Neutrophil (primary cell): Measurements from ENCODE around the gene ADGRL3.

Source experiments
- H3K27ac ChIP-seq: fragments of 200-600 bp; sonication (generic); 2 replicates; pipeline ENCODE4 v1.5.1; 2016; ENCODE audit warnings: mild to moderate bottlenecking, moderate library complexity
- H3K27me3 ChIP-seq: fragments of 200-600 bp; sonication (generic); 2 replicates; pipeline ENCODE4 v1.6.0; 2016; ENCODE audit warnings: mild to moderate bottlenecking
- H3K36me3 ChIP-seq: fragments of 200-600 bp; sonication (generic); 2 replicates; pipeline ENCODE4 v1.5.1; 2017
- H3K4me1 ChIP-seq, 2 experiments: fragments of 200-600 bp in 1 of 2; sonication (generic) in 1 of 2; 1 replicate in 1 of 2; 2 replicates in 1 of 2; pipeline versions ENCODE4 v1.5.1 to v1.6.1; 2013 to 2016; ENCODE audit warnings: low read depth in 1 of 2, low read length in 1 of 2, mild to moderate bottlenecking in 1 of 2, moderate library complexity in 1 of 2; ENCODE audit not compliant: control insufficient read depth in 1 of 2, insufficient read depth in 1 of 2
- H3K4me3 ChIP-seq, 2 experiments: fragments of 200-600 bp in 1 of 2; sonication (generic) in 1 of 2; 1 replicate in 1 of 2; 2 replicates in 1 of 2; pipeline ENCODE4 v1.5.1; 2013 to 2016; ENCODE audit warnings: low read depth in 1 of 2, low read length in 1 of 2, mild to moderate bottlenecking in 1 of 2, moderate library complexity in 1 of 2
- H3K9me3 ChIP-seq: fragments of 200-600 bp; sonication (generic); 2 replicates; pipeline ENCODE4 v1.5.1; 2016
- TF ChIP-seq, protein P1 (sequence below): fragments of 200-600 bp; sonication (generic); IDR thresholded peaks from 2 replicates; pipeline ENCODE4 v1.5.1; 2016; ENCODE audit warnings: antibody characterized with exemption

The ADGRL3 gene

DNA sequence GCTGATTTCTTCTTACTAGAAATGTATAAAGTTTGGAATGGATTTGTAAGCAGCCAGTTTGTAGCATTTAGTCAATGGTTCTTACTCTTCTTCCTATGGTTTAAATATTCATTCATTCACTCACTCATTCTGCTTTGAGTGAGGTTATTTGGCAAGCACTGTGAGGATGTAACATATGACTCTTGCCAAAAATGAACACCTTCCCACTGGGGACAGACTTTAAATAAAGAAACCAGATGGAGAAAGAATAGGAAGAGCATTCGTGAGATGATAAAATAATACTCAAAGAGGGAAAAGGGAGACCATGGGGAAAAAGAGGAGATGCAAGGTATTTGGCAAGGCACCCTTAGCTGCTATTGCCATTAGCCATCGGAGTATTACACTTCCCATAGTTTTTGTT, 586.1 kb downstream of the ADGRL3 start:
- H3K9me3 ChIP-seq: no peaks in the 10 kb centered on the region
- H3K27me3 ChIP-seq: no peaks in the 10 kb centered on the region
- TF ChIP-seq, protein P1, sequence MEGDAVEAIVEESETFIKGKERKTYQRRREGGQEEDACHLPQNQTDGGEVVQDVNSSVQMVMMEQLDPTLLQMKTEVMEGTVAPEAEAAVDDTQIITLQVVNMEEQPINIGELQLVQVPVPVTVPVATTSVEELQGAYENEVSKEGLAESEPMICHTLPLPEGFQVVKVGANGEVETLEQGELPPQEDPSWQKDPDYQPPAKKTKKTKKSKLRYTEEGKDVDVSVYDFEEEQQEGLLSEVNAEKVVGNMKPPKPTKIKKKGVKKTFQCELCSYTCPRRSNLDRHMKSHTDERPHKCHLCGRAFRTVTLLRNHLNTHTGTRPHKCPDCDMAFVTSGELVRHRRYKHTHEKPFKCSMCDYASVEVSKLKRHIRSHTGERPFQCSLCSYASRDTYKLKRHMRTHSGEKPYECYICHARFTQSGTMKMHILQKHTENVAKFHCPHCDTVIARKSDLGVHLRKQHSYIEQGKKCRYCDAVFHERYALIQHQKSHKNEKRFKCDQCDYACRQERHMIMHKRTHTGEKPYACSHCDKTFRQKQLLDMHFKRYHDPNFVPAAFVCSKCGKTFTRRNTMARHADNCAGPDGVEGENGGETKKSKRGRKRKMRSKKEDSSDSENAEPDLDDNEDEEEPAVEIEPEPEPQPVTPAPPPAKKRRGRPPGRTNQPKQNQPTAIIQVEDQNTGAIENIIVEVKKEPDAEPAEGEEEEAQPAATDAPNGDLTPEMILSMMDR: no peak
- H3K4me1 ChIP-seq: no peaks in the 10 kb centered on the region
- H3K4me3 ChIP-seq: no peak overlapping the region
- no peaks in the 10 kb centered on the region for H3K36me3 ChIP-seq
- no peak overlapping the region for H3K27ac ChIP-seq

- Histone ChIP-seq H3K9me3 (no peaks in the 10 kb centered on the region), H3K27ac (no peak overlapping the region), H3K36me3 (no peaks in the 10 kb centered on the region), H3K4me1 (no peaks in the 10 kb centered on the region), H3K27me3 (no peaks in the 10 kb centered on the region), H3K4me3 (no peak overlapping the region)
- TF ChIP-seq, protein P1: no peak
Observed at GRCh38 chr4:61795998-61796397, 595.9 kb downstream of the ADGRL3 start.

- TF ChIP-seq, protein P1: no peak
- Histone ChIP-seq H3K27ac (no peak overlapping the region), H3K4me1 (no peaks in the 10 kb centered on the region), H3K4me3 (no peak overlapping the region), H3K27me3 (no peaks in the 10 kb centered on the region), H3K9me3 (no peaks in the 10 kb centered on the region), H3K36me3 (no peaks in the 10 kb centered on the region)
Observed at GRCh38 chr4:61799794-61800193, 599.7 kb downstream of the ADGRL3 start.

DNA sequence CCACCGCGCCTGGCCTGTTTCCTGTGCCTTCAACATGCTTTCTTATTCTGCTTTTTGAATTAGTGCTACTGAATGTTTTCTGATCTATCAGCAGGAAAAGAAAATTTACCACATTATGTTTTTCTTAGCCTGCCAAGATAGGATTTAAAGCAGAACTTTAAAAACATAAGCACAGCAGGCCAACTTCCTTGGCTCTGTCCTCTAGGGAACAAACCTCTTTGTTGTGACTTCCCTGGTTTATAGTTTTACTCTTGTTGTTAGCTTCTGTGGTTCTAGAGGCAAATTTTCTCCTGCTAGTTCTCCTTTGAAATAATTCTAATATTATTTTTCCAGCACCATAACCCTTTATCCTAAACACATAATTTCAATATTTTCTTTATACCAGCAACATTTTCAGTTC, 605.1 kb downstream of the ADGRL3 start:
- Histone ChIP-seq H3K27ac (no peak overlapping the region), H3K27me3 (no peaks in the 10 kb centered on the region)
- TF ChIP-seq, protein P1: no peak

DNA sequence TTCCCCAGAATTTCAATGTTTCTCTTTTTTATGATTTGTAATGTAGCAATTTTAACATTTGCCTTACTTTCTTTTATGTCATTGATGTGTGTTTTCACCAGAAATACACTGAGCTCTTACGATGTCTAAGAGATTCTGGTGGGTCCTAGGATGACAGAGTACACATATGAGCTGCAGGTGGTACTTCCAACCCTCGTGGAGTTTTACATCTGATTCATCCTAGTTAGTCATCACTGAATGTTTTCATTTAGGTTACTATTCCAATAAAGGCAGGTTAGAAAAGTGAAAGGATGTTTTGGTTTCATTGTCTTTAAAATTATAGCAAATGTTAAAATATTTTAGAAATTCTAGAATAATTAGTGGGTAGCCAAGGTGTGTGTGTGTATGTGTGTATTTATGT, 605.9 kb downstream of the ADGRL3 start:
- no peaks in the 10 kb centered on the region for H3K27me3 ChIP-seq
- no peaks in the 10 kb centered on the region for H3K36me3 ChIP-seq
- H3K4me3 ChIP-seq: no peak overlapping the region
- TF ChIP-seq, protein P1: no peak
- H3K27ac ChIP-seq: no peak overlapping the region
- H3K9me3 ChIP-seq: no peaks in the 10 kb centered on the region
- no peaks in the 10 kb centered on the region for H3K4me1 ChIP-seq

More for the DNA sequence above, 605.1 kb downstream of the ADGRL3 start:
- H3K36me3 ChIP-seq: no peaks in the 10 kb centered on the region
- H3K4me1 ChIP-seq: no peaks in the 10 kb centered on the region
- no peaks in the 10 kb centered on the region for H3K9me3 ChIP-seq
- no peak overlapping the region for H3K4me3 ChIP-seq

DNA sequence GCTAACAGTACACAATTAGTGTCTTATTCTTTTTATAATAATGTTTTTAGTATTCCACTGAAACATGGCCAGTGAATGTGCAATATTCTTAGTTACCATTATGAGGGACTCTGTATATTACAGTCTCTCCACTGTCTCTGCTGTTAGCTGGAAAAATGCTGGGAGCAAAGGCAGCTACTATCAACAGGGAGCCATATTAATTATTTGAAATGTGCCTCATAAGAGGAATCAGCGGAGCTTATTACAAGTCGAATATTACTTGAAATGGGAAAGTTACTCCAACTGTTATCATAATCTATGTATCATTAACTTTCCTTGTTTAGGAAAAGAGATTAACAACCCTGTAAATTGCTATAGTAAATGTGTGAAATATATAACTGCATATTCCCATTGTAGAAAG, 612.0 kb downstream of the ADGRL3 start:
- TF ChIP-seq, protein P1: no peak
- no peak overlapping the region for H3K4me3 ChIP-seq
- no peaks in the 10 kb centered on the region for H3K36me3 ChIP-seq
- no peaks in the 10 kb centered on the region for H3K27me3 ChIP-seq
- no peaks in the 10 kb centered on the region for H3K4me1 ChIP-seq
- H3K27ac ChIP-seq: no peak overlapping the region
- H3K9me3 ChIP-seq: peaks cover 2% of the 10 kb centered on the region
